ENCODE measurements around the gene PTK6. TPM values are rescaled to one million over a fixed set of nuclear protein-coding genes. Genes with fewer than 3 reads are reported as not detected.
A peak's percentile ranks its signal among the peaks of the same experiment; 100 is the strongest.

The PTK6 gene
- total and polyA plus RNA-seq, 2 of the 13 experiments (the other 11 are each of a cell fraction or from before 2014, with no cell fraction given): 0.08 TPM; not detected in 1

GRCh38 chr20:63539441-63540370, 2.5 kb upstream of the PTK6 start:
- in situ Hi-C loops (cut with HindIII; ENCODE audit: extremely low pct_ligation_motif_present, low pct_unique_long_range_greater_than_20kb): loop anchor here (5.0 kb wide), 1 partner anchor 38 kb away; no protein-coding TSS in a partner anchor
- H3K4me2 ChIP-seq (ENCODE audit: low read depth, low read length): peak overlapping the region; percentile 54; the same call in 1 of the 2 replicates
- peaks cover 51% of the 10 kb centered on the region for H3K4me1 ChIP-seq (ENCODE audit: insufficient read depth, low read length)
- no peak overlapping the region for H3K27ac ChIP-seq (ENCODE audit: extremely low read length, insufficient read depth, low read length)
- ATAC-seq: no peak
- TF ChIP-seq HNRNPLL (IDR thresholded peaks at IDR 0.05; ENCODE audit: low read depth, low read length, poor library complexity, severe bottlenecking): peak; percentile 12
- TF ChIP-seq ZNF747 (CRISPR knock-in tag; IDR thresholded peaks at IDR 0.05; ENCODE audit: borderline replicate concordance): no peak
- TF ChIP-seq ZNF776 (CRISPR knock-in tag; IDR thresholded peaks at IDR 0.05): 0 out of 2 replicates have a peak, but pooled peaks have one; percentile 24
- 0 out of 2 replicates have a peak, but pooled peaks have one; percentile 15 for TF ChIP-seq ZBTB4 (CRISPR knock-in tag; IDR thresholded peaks at IDR 0.05; ENCODE audit: borderline replicate concordance)
- 0 out of 2 replicates have a peak, but pooled peaks have one; percentile 46 for TF ChIP-seq ZNF576 (CRISPR knock-in tag; IDR thresholded peaks at IDR 0.05)
- no peak for TF ChIP-seq FOXC1 (CRISPR knock-in tag; IDR thresholded peaks at IDR 0.05; ENCODE audit: borderline replicate concordance)
- H3K36me3 ChIP-seq (replicated peaks in 1 of 2; ENCODE audit: control insufficient read depth in 1 of 2, insufficient read depth in 2 of 2, low read length in 2 of 2): no peaks in the 10 kb centered on the region
- ChIA-PET CTCF (ENCODE audit: low intra/inter-chr PET ratio, low total read pairs) (interaction anchor here (2.7 kb wide), 1 partner anchor 40 kb away, joined by 29 read pairs; no protein-coding TSS in a partner anchor), POLR2A (interaction anchor here (0.8 to 2.2 kb wide), 3 partner anchors 18 to 325 kb away, joined by 3 to 11 read pairs (median 3); partner anchors contain the start of genes PPDPF, RTEL1 and TPD52L2)
- H3K9ac ChIP-seq (ENCODE audit: insufficient read depth, low read depth, low read length): no peak overlapping the region
- no peaks in the 10 kb centered on the region for H3K9me3 ChIP-seq (ENCODE audit: low read length)
- peaks cover 41 to 69% of the 10 kb centered on the region in 2 experiments for H3K27me3 ChIP-seq (ENCODE audit: control insufficient read depth in 1 of 2, insufficient read depth in 2 of 2, low read length in 2 of 2)
- 49% methylated on average over 24 of the region's 29 CpGs for WGBS (ENCODE audit: low lambda C conversion rate)
- H3K4me3 ChIP-seq (replicated peaks in 1 of 3; ENCODE audit: insufficient read depth in 1 of 3, low read depth in 2 of 3, low read length in 3 of 3): peak overlapping the region in 1 of 3 experiments; percentile 15; a peak in 1 of 6 replicates
- intact Hi-C loops (cut with micrococcal nuclease; ENCODE audit: unreplicated experiment): loop anchor here (2.0 to 10.0 kb wide), 5 partner anchors 88 to 433 kb away; partner anchors contain the start of genes GMEB2, LIME1, RTEL1 and SLC2A4RG
- DNase-seq (ENCODE audit: low spot score): no peak
- FAIRE-seq: no peak
- H4K20me1 ChIP-seq (ENCODE audit: insufficient read depth, low read length): no peaks in the 10 kb centered on the region
- no peak overlapping the region for H2AFZ ChIP-seq (ENCODE audit: low read length)
- no TSS peak for BruUV-seq (replicated peaks)
- H3K79me2 ChIP-seq (ENCODE audit: insufficient read depth, low read length): no peaks in the 10 kb centered on the region

Measured in HepG2 (cell line).